Sigmoid colon (tissue), 7 donors: ENCODE measurements around the gene ENDOU. TPM values are rescaled to one million over a fixed set of nuclear protein-coding genes. Genes with fewer than 3 reads are reported as not detected.

Experiments used
- DNase-seq: peaks from one replicate; pipeline ENCODE4 v3.0.0-alpha.2; 2019
- H3K27ac ChIP-seq, 4 donors: fragments of 200-600 bp; sonication (generic); one replicate each; pipeline ENCODE4 v1.5.1; 2016 to 2019; ENCODE audit warnings: mild to moderate bottlenecking in 1 of 4
- H3K27me3 ChIP-seq, 3 donors: fragments of 200-600 bp; sonication (generic); one replicate each; pipeline ENCODE4 v1.5.1; 2019; ENCODE audit warnings: mild to moderate bottlenecking in 1 of 3
- H3K36me3 ChIP-seq, 4 donors: fragments of 200-600 bp; sonication (generic); one replicate each; pipeline ENCODE4 v1.5.1; 2016 to 2019
- H3K4me1 ChIP-seq, 4 donors: fragments of 200-600 bp; sonication (generic); one replicate each; pipeline ENCODE4 v1.5.1; 2017 to 2019
- H3K4me3 ChIP-seq, 4 donors: fragments of 200-600 bp; sonication (generic); one replicate each; pipeline ENCODE4 v1.5.1; 2017 to 2019; ENCODE audit warnings: mild to moderate bottlenecking in 2 of 4, moderate library complexity in 1 of 4
- H3K9me3 ChIP-seq, 4 donors: fragments of 200-600 bp in 3 of 4; sonication (generic) in 3 of 4; one replicate each; pipeline versions ENCODE4 v1.5.1 to v1.6.1; 2013 to 2019
- CTCF ChIP-seq, 4 experiments: fragments of 450-650 bp in 3 of 4; fragments of 200-600 bp in 1 of 4; IDR thresholded peaks; one replicate each; pipeline ENCODE4 v1.5.1; 2016 to 2019; ENCODE audit warnings: antibody characterized with exemption in 4 of 4, mild to moderate bottlenecking in 3 of 4, moderate library complexity in 2 of 4
- EP300 ChIP-seq, 4 donors: sonication (generic); formaldehyde crosslinking; IDR thresholded peaks; one replicate each; pipeline ENCODE4 v1.6.1; 2017; ENCODE audit warnings: antibody characterized with exemption in 4 of 4
- POLR2A ChIP-seq, 2 donors: fragments of 450-650 bp; IDR thresholded peaks; one replicate each; pipeline ENCODE4 v1.6.1; 2016; ENCODE audit warnings: antibody characterized with exemption in 2 of 2, mild to moderate bottlenecking in 2 of 2, moderate library complexity in 2 of 2
- POLR2AphosphoS5 ChIP-seq, 4 donors: sonication (generic); formaldehyde crosslinking; IDR thresholded peaks; one replicate each; pipeline ENCODE4 v1.6.1; 2017; ENCODE audit warnings: antibody characterized with exemption in 4 of 4
- whole genome bisulfite sequencing, 2 donors: extraction: QIAGEN DNeasy Blood & Tissue Kit; methylation state at CpG; one replicate each; pipeline ENCODE4 v1.1.7; 2013; 5-methylcytosine and 5-hydroxymethylcytosine counted together
- intact Hi-C: fragments of 100-400 bp; cut with DNase I; formaldehyde crosslinking; loops from one replicate; pipeline ENCODE4 v1.15.1; 2023
- polyA plus RNA-seq, 3 donors: library from polyadenylated mRNA; stranded (reverse); fragments of 200-250 nt; gene quantifications; one replicate each; pipeline ENCODE4 v1.2.3, GENCODE V29; 2013
- total RNA-seq, 4 donors: library from RNA; depleted of rRNA; stranded (reverse); fragments of >200 nt; gene quantifications; one replicate each; pipeline ENCODE4 v1.1.0, GENCODE V29; 2016
- donor health status: healthy with polysubstance abuse.
- donor health status: Bipolar disorder and iron deficiency.
- donor health status: healthy.

ENDOU gene
- total and polyA plus RNA-seq, 7 donors: 0.25 to 1.6 (median 0.43) TPM; not detected in 3

GRCh38 chr12:47754126-47754525, 28.8 kb upstream of the ENDOU start:
- no peaks in the 10 kb centered on the region for H3K9me3 ChIP-seq
- H3K27ac ChIP-seq: peak overlapping the region; percentile 39 to 55 (median 51)
- no peaks in the 10 kb centered on the region for H3K27me3 ChIP-seq
- intact Hi-C loops: no loop called here
- 84 to 91% methylated on average over 4 of the region's 4 CpGs for WGBS, 2 donors
- no peak for DNase-seq
- no peaks in the 10 kb centered on the region for H3K36me3 ChIP-seq
- no peak overlapping the region for H3K4me3 ChIP-seq
- peaks cover 0 to 33% (median 20%) of the 10 kb centered on the region in 4 donors for H3K4me1 ChIP-seq
- TF ChIP-seq CTCF (IDR thresholded peaks at IDR 0.05) (no peak), POLR2AphosphoS5 (IDR thresholded peaks at IDR 0.05) (no peak), EP300 (IDR thresholded peaks at IDR 0.05) (no peak), POLR2A (IDR thresholded peaks at IDR 0.05) (no peak)

GRCh38 chr12:47753021-47754001, 28.0 kb upstream of the ENDOU start:
- H3K27me3 ChIP-seq: no peaks in the 10 kb centered on the region
- TF ChIP-seq CTCF (IDR thresholded peaks at IDR 0.05) (no peak), POLR2A (IDR thresholded peaks at IDR 0.05) (no peak), POLR2AphosphoS5 (IDR thresholded peaks at IDR 0.05) (peak in 1 of 4 donors; percentile 33)
- no peaks in the 10 kb centered on the region for H3K9me3 ChIP-seq
- peak overlapping the region; percentile 39 to 55 (median 51) for H3K27ac ChIP-seq
- DNase-seq: no peak
- 38 to 61% methylated on average over 11 of the region's 11 CpGs for WGBS, 2 donors
- no peaks in the 10 kb centered on the region for H3K36me3 ChIP-seq
- intact Hi-C loops: no loop called here
- H3K4me3 ChIP-seq: no peak overlapping the region
- peaks cover 0 to 27% (median 16%) of the 10 kb centered on the region in 4 donors for H3K4me1 ChIP-seq

GRCh38 chr12:47752552-47752951, 27.3 kb upstream of the ENDOU start:
- no peaks in the 10 kb centered on the region for H3K27me3 ChIP-seq
- TF ChIP-seq CTCF (IDR thresholded peaks at IDR 0.05) (no peak), POLR2AphosphoS5 (IDR thresholded peaks at IDR 0.05) (no peak), EP300 (IDR thresholded peaks at IDR 0.05) (no peak), POLR2A (IDR thresholded peaks at IDR 0.05) (no peak)
- intact Hi-C loops: no loop called here
- H3K27ac ChIP-seq: peak overlapping the region; percentile 39 to 53 (median 49)
- no peak overlapping the region for H3K4me3 ChIP-seq
- no peak for DNase-seq
- peaks cover 0 to 20% (median 8%) of the 10 kb centered on the region in 4 donors for H3K4me1 ChIP-seq
- 86 to 89% methylated on average over 7 of the region's 7 CpGs for WGBS, 2 donors
- H3K36me3 ChIP-seq: no peaks in the 10 kb centered on the region
- H3K9me3 ChIP-seq: no peaks in the 10 kb centered on the region

GRCh38 chr12:47752121-47752520, 26.8 kb upstream of the ENDOU start:
- no peak for TF ChIP-seq POLR2AphosphoS5 (IDR thresholded peaks at IDR 0.05)
- no peak for TF ChIP-seq EP300 (IDR thresholded peaks at IDR 0.05)
- TF ChIP-seq CTCF (IDR thresholded peaks at IDR 0.05): no peak
- no peak for TF ChIP-seq POLR2A (IDR thresholded peaks at IDR 0.05)
- peak overlapping the region in 2 of 4 donors; percentile 1 to 49 for H3K27ac ChIP-seq
- 57 to 86% methylated on average over 4 of the region's 4 CpGs for WGBS, 2 donors

More at GRCh38 chr12:47752121-47752520, 26.8 kb upstream of the ENDOU start:
- no peaks in the 10 kb centered on the region for H3K36me3 ChIP-seq
- no peak overlapping the region for H3K4me3 ChIP-seq
- DNase-seq: no peak
- intact Hi-C loops: no loop called here
- no peaks in the 10 kb centered on the region for H3K9me3 ChIP-seq
- H3K4me1 ChIP-seq: peaks cover 0 to 20% (median 8%) of the 10 kb centered on the region in 4 donors
- no peaks in the 10 kb centered on the region for H3K27me3 ChIP-seq
